ENCODE results near the gene ZNF358.

DNA sequence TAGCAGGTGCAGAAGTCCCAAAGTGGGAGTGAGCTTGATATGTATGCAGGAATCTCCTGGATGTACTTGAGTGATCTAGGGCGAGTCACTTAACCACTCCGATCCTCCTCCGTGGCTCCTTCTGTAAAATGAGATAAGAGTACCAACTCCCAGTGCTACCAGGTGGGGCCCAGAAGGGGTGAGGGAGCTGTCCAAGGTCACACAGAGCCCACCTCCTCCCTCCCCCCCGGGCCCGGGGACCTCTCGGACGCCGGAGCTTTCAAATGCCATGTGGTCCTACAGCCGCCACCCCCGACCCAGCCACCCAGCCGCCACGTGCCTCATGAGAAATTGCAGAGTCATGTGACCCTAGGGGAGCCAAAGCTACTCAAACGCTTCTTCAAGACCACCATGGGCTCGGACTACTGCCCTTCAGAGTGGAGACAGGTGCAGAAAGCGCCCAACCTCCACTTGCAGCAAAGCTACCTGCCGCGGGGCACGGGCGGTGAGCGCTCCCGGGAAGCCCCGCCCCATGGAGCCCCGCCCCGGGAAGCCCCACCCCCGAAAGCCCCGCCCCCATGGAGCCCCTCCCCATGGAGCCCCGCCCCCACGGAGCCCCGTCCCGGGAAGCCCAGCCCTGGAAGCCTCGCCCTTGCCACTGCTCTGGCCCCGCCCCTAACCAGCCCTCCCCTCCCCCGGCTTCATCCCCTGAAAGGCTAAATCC, 10.1 kb upstream of the ZNF358 start:
- no peak for TF ChIP-seq POLR2A (IDR thresholded peaks at IDR 0.05)
- TF ChIP-seq, protein P1, sequence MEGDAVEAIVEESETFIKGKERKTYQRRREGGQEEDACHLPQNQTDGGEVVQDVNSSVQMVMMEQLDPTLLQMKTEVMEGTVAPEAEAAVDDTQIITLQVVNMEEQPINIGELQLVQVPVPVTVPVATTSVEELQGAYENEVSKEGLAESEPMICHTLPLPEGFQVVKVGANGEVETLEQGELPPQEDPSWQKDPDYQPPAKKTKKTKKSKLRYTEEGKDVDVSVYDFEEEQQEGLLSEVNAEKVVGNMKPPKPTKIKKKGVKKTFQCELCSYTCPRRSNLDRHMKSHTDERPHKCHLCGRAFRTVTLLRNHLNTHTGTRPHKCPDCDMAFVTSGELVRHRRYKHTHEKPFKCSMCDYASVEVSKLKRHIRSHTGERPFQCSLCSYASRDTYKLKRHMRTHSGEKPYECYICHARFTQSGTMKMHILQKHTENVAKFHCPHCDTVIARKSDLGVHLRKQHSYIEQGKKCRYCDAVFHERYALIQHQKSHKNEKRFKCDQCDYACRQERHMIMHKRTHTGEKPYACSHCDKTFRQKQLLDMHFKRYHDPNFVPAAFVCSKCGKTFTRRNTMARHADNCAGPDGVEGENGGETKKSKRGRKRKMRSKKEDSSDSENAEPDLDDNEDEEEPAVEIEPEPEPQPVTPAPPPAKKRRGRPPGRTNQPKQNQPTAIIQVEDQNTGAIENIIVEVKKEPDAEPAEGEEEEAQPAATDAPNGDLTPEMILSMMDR (IDR thresholded peaks at IDR 0.05): no peak

All from uterus (tissue), 2 donors.